ENCODE data around the gene CDKAL1. TPM values are rescaled to one million over a fixed set of nuclear protein-coding genes. Genes with fewer than 3 reads are reported as not detected.
"Not testable (repeated sequence)": the region's sequence is repeated elsewhere in the genome, so short reads cannot be mapped to it uniquely, and the experiment has no call there.

The CDKAL1 gene
- polyA plus RNA-seq, 4 donors = 18.7 to 20.2 (median 19.4) TPM

GRCh38 chr6:21246075-21246474 is 711.8 kb downstream of the CDKAL1 start:
- DNase-seq (ENCODE audit: low read depth in 4 of 4, low spot score in 3 of 4) = no peak

DNA sequence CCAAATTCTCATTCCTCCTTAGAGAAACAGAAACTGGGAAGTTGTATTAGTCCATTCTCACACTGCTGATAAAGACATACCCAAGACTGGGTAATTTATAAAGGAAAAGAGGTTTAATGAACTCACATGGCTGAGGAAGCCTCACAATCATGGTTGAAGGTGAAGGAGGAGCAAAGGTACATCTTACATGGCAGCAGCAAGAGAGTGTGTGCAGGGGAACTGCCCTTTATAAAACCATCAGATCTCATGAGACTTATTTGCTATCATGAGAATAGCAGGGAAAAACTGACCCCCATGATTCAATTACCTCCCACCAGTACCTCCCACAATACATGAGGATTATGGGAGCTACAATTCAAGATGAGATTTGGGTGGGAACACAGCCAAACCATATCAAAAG is 720.2 kb downstream of the CDKAL1 start:
- not testable (repeated sequence) for DNase-seq (ENCODE audit: low read depth in 4 of 4, low spot score in 3 of 4)

- no peak for DNase-seq (ENCODE audit: low read depth in 4 of 4, low spot score in 3 of 4)
These were observed 721.9 kb downstream of the CDKAL1 start for GRCh38 chr6:21256197-21256596.

DNA sequence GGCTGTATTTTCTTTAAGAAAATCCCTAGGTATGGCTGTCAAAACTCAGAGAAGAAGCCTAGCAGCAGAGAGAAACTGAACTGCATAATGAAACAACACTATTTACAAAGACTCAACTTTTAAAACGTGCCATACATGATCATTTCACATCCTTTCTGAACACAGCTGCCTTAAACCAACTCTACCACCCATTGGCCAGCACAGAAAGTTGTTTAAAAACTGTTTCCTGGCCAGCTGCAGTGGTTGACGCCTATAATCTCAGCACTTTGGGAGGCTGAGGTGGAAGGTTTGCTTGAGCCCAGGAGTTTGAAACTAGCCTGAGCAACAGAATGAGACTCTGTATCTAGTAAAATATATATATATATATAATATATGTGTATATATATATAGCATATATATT is 722.9 kb downstream of the CDKAL1 start:
- no peak for DNase-seq (ENCODE audit: low read depth in 4 of 4, low spot score in 3 of 4)

DNA sequence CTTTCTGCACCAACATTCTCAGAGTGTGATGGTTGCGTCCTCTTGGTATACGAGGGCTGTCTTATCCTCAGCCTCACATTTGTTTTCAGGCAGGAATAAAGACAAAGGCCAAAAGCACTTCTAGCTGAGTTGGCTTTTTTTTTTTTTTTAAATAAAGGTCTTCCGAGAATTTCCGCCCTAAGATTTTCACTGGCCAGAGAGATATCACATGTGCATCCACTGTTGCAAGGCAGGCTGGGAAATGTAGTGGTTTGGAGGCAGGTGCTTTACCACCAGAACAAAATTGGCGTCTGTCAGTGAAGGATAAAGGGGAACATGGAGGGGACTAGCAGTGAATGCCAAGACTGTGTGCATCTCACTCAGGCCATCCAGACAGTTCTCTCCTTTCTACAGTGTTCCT is 724.4 kb downstream of the CDKAL1 start:
- no peak for DNase-seq (ENCODE audit: low read depth in 4 of 4, low spot score in 3 of 4)

DNA sequence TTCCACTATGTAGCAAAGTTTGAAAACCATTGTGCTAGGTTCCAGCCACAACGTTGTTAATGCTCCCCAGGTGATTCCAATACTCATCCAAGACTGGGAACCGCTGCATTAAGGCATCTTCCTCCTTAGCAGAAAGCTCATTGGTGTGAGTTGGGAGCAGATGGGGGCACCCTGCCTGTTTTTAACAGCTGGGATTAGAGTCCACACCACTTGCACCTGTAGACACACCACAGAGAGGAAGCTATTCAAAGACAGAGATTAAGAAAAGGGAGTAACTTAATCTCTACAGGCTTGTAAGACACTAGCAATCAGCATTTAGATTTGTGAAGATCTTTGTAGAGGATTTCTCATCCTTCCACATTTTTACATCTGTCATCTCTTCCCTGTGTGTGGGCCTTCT is 725.4 kb downstream of the CDKAL1 start:
- DNase-seq (ENCODE audit: low read depth in 4 of 4, low spot score in 3 of 4) = no peak

DNA sequence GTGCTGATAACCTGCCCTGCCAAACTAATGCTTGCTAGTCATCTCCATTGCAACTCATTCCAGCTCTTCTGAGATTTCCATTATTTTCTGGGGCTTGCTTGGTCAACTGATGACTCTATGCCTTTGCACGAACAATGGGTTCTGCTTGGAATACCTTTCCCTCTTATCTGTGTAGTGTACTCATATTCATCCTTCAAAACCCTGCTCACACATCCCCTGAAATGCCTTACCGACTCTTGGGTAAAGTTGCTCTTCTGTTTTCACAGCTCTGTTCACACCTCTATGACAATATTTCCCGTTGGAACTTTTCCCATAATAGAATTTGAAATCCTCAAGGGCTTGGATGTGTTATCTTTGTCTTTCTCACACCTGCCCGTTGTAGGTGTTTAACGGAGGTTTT is 728.2 kb downstream of the CDKAL1 start:
- DNase-seq (ENCODE audit: low read depth in 4 of 4, low spot score in 3 of 4) = no peak

GRCh38 chr6:21263531-21264287 is 729.5 kb downstream of the CDKAL1 start:
- peak in 1 of 4 donors; percentile 12 for DNase-seq (ENCODE audit: low read depth in 4 of 4, low spot score in 3 of 4)

DNA sequence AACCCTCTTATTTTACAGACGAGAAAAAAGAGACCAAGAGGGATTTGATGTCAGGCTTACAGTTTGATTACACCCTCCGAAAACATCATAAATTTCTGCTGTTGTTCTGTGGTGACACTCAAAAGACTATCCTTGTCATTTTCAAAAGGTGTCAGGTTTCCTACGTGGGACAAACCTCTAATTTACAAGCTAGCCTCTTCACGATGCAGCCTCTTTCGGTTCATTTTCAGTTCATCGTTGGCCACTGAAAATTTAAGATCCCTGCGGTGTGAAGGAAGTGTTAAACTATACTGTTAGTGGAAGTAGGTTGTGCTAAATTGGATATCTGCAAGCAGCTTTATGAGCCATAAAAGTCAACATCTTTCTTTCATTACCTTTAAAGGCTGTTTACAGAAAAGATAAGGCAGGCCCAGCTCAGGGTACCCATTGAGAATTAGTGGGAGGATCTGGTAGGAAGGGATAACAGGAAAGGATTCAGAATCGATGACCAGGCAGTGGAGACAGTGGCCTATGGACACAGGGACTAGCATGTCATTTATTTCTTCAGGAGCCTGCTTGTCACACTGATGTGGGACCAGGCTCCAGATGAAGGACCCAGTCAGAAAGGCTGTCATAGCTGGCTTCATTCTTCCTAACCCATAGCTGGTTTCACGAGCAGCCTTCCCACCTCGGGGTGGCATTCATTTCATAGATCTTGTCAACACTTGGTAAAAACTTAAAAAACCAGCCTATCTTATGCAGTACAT is 730.2 kb downstream of the CDKAL1 start:
- DNase-seq (ENCODE audit: low read depth in 4 of 4, low spot score in 3 of 4) = peak; percentile 23 to 63 (median 50)

GRCh38 chr6:21265034-21265729 is 730.9 kb downstream of the CDKAL1 start:
- no peak for DNase-seq (ENCODE audit: low read depth in 4 of 4, low spot score in 3 of 4)

GRCh38 chr6:21265730-21266044 is 731.4 kb downstream of the CDKAL1 start:
- DNase-seq (ENCODE audit: low read depth in 4 of 4, low spot score in 3 of 4) = no peak

DNA sequence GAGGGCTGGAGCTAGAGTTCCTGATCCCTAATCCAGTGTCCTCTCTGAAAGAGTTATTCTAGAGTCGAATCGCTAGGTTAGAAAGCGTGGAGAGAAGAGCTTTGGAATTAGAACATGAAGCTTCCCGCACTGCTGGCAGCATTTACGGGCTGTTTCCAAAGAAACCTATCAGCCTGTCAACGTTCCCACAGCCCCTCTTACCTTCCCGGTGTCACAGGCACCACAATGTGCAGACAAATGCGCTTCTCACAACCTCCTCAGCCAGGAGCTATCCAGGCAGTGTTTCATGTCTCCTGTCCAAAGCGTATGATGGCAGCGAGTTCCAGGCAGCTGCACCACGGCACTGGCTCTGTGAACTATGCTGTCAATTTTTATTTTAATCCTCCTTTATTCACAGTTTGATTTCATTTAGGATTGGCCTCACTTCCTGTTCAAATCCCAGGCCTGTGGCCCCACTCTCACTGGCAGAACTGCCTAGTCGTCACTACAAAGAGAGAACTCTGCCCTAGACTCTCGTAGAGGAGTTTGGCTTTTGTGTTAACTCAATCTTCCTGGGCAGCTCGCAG is 736.5 kb downstream of the CDKAL1 start:
- no peak for DNase-seq (ENCODE audit: low read depth in 4 of 4, low spot score in 3 of 4)

DNA sequence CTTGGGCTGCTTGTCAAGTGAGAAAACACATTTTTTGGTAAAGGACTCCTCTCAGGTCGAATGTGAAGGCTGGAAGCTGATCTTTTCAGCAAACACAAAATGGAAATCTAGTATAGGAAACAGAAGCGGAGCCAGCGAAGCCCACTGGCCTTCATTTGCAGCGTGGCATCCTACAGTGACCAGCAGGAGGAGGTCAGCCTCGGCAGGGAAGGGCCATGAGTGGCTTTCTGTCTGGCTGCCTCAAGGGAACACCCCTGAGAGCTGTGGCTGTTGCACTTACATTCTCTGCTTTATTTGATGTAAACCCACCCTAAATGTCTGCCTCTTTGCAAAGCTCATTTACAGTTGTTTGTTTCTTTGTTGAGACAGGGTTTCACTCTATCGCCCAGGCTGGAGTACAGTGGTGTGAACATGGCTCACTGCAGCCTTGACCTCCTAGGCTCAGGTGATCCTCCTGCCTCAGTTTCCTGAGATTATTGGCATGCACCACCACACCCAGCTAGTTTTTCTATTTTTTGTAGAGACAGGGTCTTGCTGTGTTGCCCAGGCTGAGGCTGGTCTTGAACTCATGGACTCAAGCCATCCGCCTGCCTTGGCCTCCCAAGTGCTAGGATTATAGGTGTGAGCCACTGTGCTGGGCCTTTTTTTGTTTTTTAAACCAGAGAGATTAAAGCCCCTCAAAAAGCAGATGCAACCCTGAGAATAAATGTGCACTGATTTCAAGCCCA is 737.3 kb downstream of the CDKAL1 start:
- DNase-seq (ENCODE audit: low read depth in 4 of 4, low spot score in 3 of 4) = no peak

DNA sequence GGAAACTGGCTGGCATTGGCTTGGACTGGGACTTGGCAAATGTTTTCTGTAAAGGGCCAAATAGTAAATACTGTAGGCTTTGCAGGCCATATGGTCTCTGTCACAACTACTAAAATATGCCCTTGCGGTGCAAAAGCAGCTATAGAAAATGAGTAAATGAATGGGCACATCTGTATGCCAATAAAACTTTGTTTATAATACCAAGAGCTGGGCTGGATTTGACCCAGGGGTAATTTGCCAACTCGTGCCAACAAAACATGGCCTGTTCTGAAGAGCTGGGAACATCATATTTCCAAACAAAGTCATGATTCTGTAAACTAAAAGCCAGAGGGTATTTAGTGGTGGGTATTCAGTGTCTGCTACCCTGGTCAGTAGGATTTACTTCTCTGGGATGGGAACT is 739.2 kb downstream of the CDKAL1 start:
- DNase-seq (ENCODE audit: low read depth in 4 of 4, low spot score in 3 of 4) = no peak

- DNase-seq (ENCODE audit: low read depth in 4 of 4, low spot score in 3 of 4) = no peak
These were observed 740.6 kb downstream of the CDKAL1 start for GRCh38 chr6:21274851-21275250.

GRCh38 chr6:21277601-21278374 is 743.5 kb downstream of the CDKAL1 start:
- no peak for DNase-seq (ENCODE audit: low read depth in 4 of 4, low spot score in 3 of 4)

DNA sequence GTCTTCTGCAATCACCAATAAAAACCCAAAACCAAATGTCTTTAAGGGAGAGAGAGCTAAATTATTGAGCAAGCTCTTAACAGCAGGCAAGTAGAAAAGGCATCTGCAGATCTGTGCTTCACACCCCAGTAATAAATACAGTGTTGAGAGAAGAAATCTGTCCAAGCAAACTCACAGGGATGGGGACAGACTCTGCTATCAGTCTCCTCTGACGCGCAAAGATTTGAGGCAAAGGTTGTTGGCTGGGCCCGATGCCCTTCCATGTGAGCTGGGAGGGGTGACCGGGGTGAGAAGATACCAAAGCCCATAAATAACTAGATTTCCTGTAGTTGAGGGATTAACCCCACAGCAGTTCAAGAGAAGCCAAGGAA is 744.1 kb downstream of the CDKAL1 start:
- no peak for DNase-seq (ENCODE audit: low read depth in 4 of 4, low spot score in 3 of 4)

GRCh38 chr6:21279619-21280018 is 745.4 kb downstream of the CDKAL1 start:
- no peak for DNase-seq (ENCODE audit: low read depth in 4 of 4, low spot score in 3 of 4)

DNA sequence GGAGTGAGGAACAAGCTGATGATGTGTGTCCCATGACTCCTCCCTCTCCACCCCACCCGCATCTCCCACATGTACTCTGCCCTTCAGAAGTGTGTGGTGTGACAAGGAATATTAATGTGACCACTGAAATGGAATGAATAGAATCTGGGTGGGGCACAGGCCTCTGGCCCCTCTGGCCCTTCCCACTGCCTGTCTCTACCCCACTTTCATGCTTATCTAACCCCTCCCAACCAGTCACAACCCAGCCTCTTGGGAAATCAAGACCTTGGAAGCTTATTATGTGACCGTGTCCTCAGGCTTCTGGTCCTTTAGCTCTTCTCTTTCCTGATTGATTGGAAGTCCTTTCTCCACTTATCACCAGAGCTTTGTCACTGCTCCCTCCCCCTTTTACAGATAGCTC is 747.1 kb downstream of the CDKAL1 start:
- no peak for DNase-seq (ENCODE audit: low read depth in 4 of 4, low spot score in 3 of 4)

Data from right renal pelvis (tissue), 4 donors.